Measurements from ENCODE around the gene SEMA7A. TPM values are rescaled to one million over a fixed set of nuclear protein-coding genes. Genes with fewer than 3 reads are reported as not detected.

SEMA7A gene
- polyA plus RNA-seq, 1 donor: 3.5 TPM

- H3K4me1 ChIP-seq (ENCODE audit: control insufficient read depth, insufficient read depth, low read length): peaks cover 8% of the 10 kb centered on the region
- H3K36me3 ChIP-seq (ENCODE audit: control insufficient read depth, insufficient read depth, low read length): no peaks in the 10 kb centered on the region
- peaks cover 13% of the 10 kb centered on the region for H3K27me3 ChIP-seq (ENCODE audit: control insufficient read depth, insufficient read depth, low read length)
- no peak for DNase-seq
- no CpG with 5 or more reads among the region's 6 CpGs for WGBS (ENCODE audit: insufficient coverage, low lambda C conversion rate)
- no peak overlapping the region for H3K27ac ChIP-seq (ENCODE audit: low read length)
- no peak overlapping the region for H3K4me3 ChIP-seq (ENCODE audit: low read length)
- no peaks in the 10 kb centered on the region for H3K9me3 ChIP-seq (ENCODE audit: control insufficient read depth, low read depth, low read length)
These were observed 56.8 kb downstream of the SEMA7A start for GRCh38 chr15:74376825-74377581.

- no CpG with 5 or more reads among the region's 1 CpG for WGBS (ENCODE audit: insufficient coverage, low lambda C conversion rate)
- Histone ChIP-seq H3K36me3 (ENCODE audit: control insufficient read depth, insufficient read depth, low read length) (no peaks in the 10 kb centered on the region), H3K27me3 (ENCODE audit: control insufficient read depth, insufficient read depth, low read length) (peaks cover 14% of the 10 kb centered on the region), H3K4me1 (ENCODE audit: control insufficient read depth, insufficient read depth, low read length) (peaks cover 8% of the 10 kb centered on the region), H3K4me3 (ENCODE audit: low read length) (no peak overlapping the region), H3K9me3 (ENCODE audit: control insufficient read depth, low read depth, low read length) (no peaks in the 10 kb centered on the region), H3K27ac (ENCODE audit: low read length) (no peak overlapping the region)
- no peak for DNase-seq
These were observed 57.5 kb downstream of the SEMA7A start for GRCh38 chr15:74376226-74376625.

GRCh38 chr15:74375303-74375693, 58.5 kb downstream of the SEMA7A start:
- 10% methylated on average over 2 of the region's 9 CpGs for WGBS (ENCODE audit: insufficient coverage, low lambda C conversion rate)
- no peak overlapping the region for H3K27ac ChIP-seq (ENCODE audit: low read length)
- peaks cover 8% of the 10 kb centered on the region for H3K4me1 ChIP-seq (ENCODE audit: control insufficient read depth, insufficient read depth, low read length)
- peak; percentile 55 to 58 for DNase-seq
- H3K36me3 ChIP-seq (ENCODE audit: control insufficient read depth, insufficient read depth, low read length): no peaks in the 10 kb centered on the region
- H3K27me3 ChIP-seq (ENCODE audit: control insufficient read depth, insufficient read depth, low read length): peaks cover 14% of the 10 kb centered on the region
- no peak overlapping the region for H3K4me3 ChIP-seq (ENCODE audit: low read length)
- H3K9me3 ChIP-seq (ENCODE audit: control insufficient read depth, low read depth, low read length): no peaks in the 10 kb centered on the region

GRCh38 chr15:74374648-74375302, 59.0 kb downstream of the SEMA7A start:
- no peak for DNase-seq
- Histone ChIP-seq H3K4me1 (ENCODE audit: control insufficient read depth, insufficient read depth, low read length) (peaks cover 8% of the 10 kb centered on the region), H3K9me3 (ENCODE audit: control insufficient read depth, low read depth, low read length) (no peaks in the 10 kb centered on the region), H3K27ac (ENCODE audit: low read length) (no peak overlapping the region), H3K27me3 (ENCODE audit: control insufficient read depth, insufficient read depth, low read length) (peaks cover 14% of the 10 kb centered on the region), H3K4me3 (ENCODE audit: low read length) (no peak overlapping the region), H3K36me3 (ENCODE audit: control insufficient read depth, insufficient read depth, low read length) (no peaks in the 10 kb centered on the region)
- WGBS (ENCODE audit: insufficient coverage, low lambda C conversion rate): no CpG with 5 or more reads among the region's 11 CpGs

- H3K36me3 ChIP-seq (ENCODE audit: control insufficient read depth, insufficient read depth, low read length): no peaks in the 10 kb centered on the region
- peak overlapping the region; percentile 39 for H3K4me3 ChIP-seq (ENCODE audit: low read length)
- H3K27ac ChIP-seq (ENCODE audit: low read length): no peak overlapping the region
- WGBS (ENCODE audit: insufficient coverage, low lambda C conversion rate): no CpG with 5 or more reads among the region's 62 CpGs
- peaks cover 14% of the 10 kb centered on the region for H3K27me3 ChIP-seq (ENCODE audit: control insufficient read depth, insufficient read depth, low read length)
- peak; percentile 82 to 90 for DNase-seq
- H3K9me3 ChIP-seq (ENCODE audit: control insufficient read depth, low read depth, low read length): no peaks in the 10 kb centered on the region
- peaks cover 8% of the 10 kb centered on the region for H3K4me1 ChIP-seq (ENCODE audit: control insufficient read depth, insufficient read depth, low read length)
These were observed 59.8 kb downstream of the SEMA7A start for GRCh38 chr15:74373731-74374647.

- no peak overlapping the region for H3K27ac ChIP-seq (ENCODE audit: low read length)
- no peak for DNase-seq
- no peaks in the 10 kb centered on the region for H3K36me3 ChIP-seq (ENCODE audit: control insufficient read depth, insufficient read depth, low read length)
- WGBS (ENCODE audit: insufficient coverage, low lambda C conversion rate): 100% methylated on average over 1 of the region's 13 CpGs
- H3K27me3 ChIP-seq (ENCODE audit: control insufficient read depth, insufficient read depth, low read length): peaks cover 15% of the 10 kb centered on the region
- no peaks in the 10 kb centered on the region for H3K9me3 ChIP-seq (ENCODE audit: control insufficient read depth, low read depth, low read length)
- H3K4me3 ChIP-seq (ENCODE audit: low read length): no peak overlapping the region
- H3K4me1 ChIP-seq (ENCODE audit: control insufficient read depth, insufficient read depth, low read length): peaks cover 8% of the 10 kb centered on the region
These were observed 60.6 kb downstream of the SEMA7A start for GRCh38 chr15:74373056-74373650.

- H3K9me3 ChIP-seq (ENCODE audit: control insufficient read depth, low read depth, low read length): no peaks in the 10 kb centered on the region
- DNase-seq: no peak
- H3K27me3 ChIP-seq (ENCODE audit: control insufficient read depth, insufficient read depth, low read length): peaks cover 40% of the 10 kb centered on the region
- H3K27ac ChIP-seq (ENCODE audit: low read length): no peak overlapping the region
- peaks cover 8% of the 10 kb centered on the region for H3K4me1 ChIP-seq (ENCODE audit: control insufficient read depth, insufficient read depth, low read length)
- no peaks in the 10 kb centered on the region for H3K36me3 ChIP-seq (ENCODE audit: control insufficient read depth, insufficient read depth, low read length)
- no peak overlapping the region for H3K4me3 ChIP-seq (ENCODE audit: low read length)
- WGBS (ENCODE audit: insufficient coverage, low lambda C conversion rate): no CpG with 5 or more reads among the region's 5 CpGs
These were observed 63.3 kb downstream of the SEMA7A start for GRCh38 chr15:74370471-74370870.

GRCh38 chr15:74369756-74370155, 64.0 kb downstream of the SEMA7A start:
- peaks cover 4% of the 10 kb centered on the region for H3K4me1 ChIP-seq (ENCODE audit: control insufficient read depth, insufficient read depth, low read length)
- no peaks in the 10 kb centered on the region for H3K36me3 ChIP-seq (ENCODE audit: control insufficient read depth, insufficient read depth, low read length)
- H3K27ac ChIP-seq (ENCODE audit: low read length): no peak overlapping the region
- no peak overlapping the region for H3K4me3 ChIP-seq (ENCODE audit: low read length)
- H3K27me3 ChIP-seq (ENCODE audit: control insufficient read depth, insufficient read depth, low read length): peaks cover 43% of the 10 kb centered on the region
- DNase-seq: no peak
- no peaks in the 10 kb centered on the region for H3K9me3 ChIP-seq (ENCODE audit: control insufficient read depth, low read depth, low read length)
- WGBS (ENCODE audit: insufficient coverage, low lambda C conversion rate): no CpG with 5 or more reads among the region's 2 CpGs

- DNase-seq: no peak
- Histone ChIP-seq H3K27ac (ENCODE audit: low read length) (no peak overlapping the region), H3K4me1 (ENCODE audit: control insufficient read depth, insufficient read depth, low read length) (no peaks in the 10 kb centered on the region), H3K4me3 (ENCODE audit: low read length) (no peak overlapping the region), H3K9me3 (ENCODE audit: control insufficient read depth, low read depth, low read length) (no peaks in the 10 kb centered on the region), H3K27me3 (ENCODE audit: control insufficient read depth, insufficient read depth, low read length) (peaks cover 46% of the 10 kb centered on the region), H3K36me3 (ENCODE audit: control insufficient read depth, insufficient read depth, low read length) (no peaks in the 10 kb centered on the region)
- no CpG with 5 or more reads among the region's 10 CpGs for WGBS (ENCODE audit: insufficient coverage, low lambda C conversion rate)
These were observed 64.5 kb downstream of the SEMA7A start for GRCh38 chr15:74369084-74369745.

Measured in large intestine (tissue), 3 donors.